Activated naive CD4-positive, alpha-beta T cell treated with Interleukin-2 at 50 U/mL for 16 hours (primary cell): Measurements from ENCODE around the gene NPAS1.
A peak's percentile ranks its signal among the peaks of the same experiment; 100 is the strongest.

Experiments used
- DNase-seq: peaks from one replicate; pipeline ENCODE4 v3.0.0-alpha.2; 2020

The NPAS1 gene

GRCh38 chr19:47019431-47020041 lies at the start of gene NPAS1:
Gene NPAS1, plus strand, starts transcription at chr19:47019837. Its CDS starts 1,211 bp downstream, at chr19:47021048.
- DNase-seq, result no peak

- DNase-seq, result no peak
Measured at GRCh38 chr19:46970815-46971214, 48.8 kb upstream of the NPAS1 start.

GRCh38 chr19:46972311-46972710 lies 47.3 kb upstream of the NPAS1 start:
- no peak for DNase-seq

GRCh38 chr19:46974181-46974580 lies 45.5 kb upstream of the NPAS1 start:
- no peak for DNase-seq

- no peak for DNase-seq
Measured at GRCh38 chr19:46975011-46975924, 44.4 kb upstream of the NPAS1 start.

GRCh38 chr19:46975925-46976782 lies 43.5 kb upstream of the NPAS1 start:
- DNase-seq, result no peak

- DNase-seq, result no peak
Measured at GRCh38 chr19:46976845-46977320, 42.8 kb upstream of the NPAS1 start.

- DNase-seq, result no peak
Measured at GRCh38 chr19:46977548-46977947, 42.1 kb upstream of the NPAS1 start.

GRCh38 chr19:46978171-46978869 lies 41.3 kb upstream of the NPAS1 start:
- DNase-seq, result no peak

GRCh38 chr19:46979126-46980105 lies 40.2 kb upstream of the NPAS1 start:
- DNase-seq, result no peak

- DNase-seq, result no peak
Measured at GRCh38 chr19:46980761-46981160, 38.9 kb upstream of the NPAS1 start.

- no peak for DNase-seq
Measured at GRCh38 chr19:46981286-46981945, 38.2 kb upstream of the NPAS1 start.

- no peak for DNase-seq
Measured at GRCh38 chr19:46983097-46983496, 36.5 kb upstream of the NPAS1 start.

GRCh38 chr19:46984077-46985010 lies 35.3 kb upstream of the NPAS1 start:
- no peak for DNase-seq

GRCh38 chr19:46985542-46986415 lies 33.9 kb upstream of the NPAS1 start:
- no peak for DNase-seq

- no peak for DNase-seq
Measured at GRCh38 chr19:46988614-46989230, 30.9 kb upstream of the NPAS1 start.

- DNase-seq, result peak; percentile 70
Measured at GRCh38 chr19:46990991-46991676, 28.5 kb upstream of the NPAS1 start.
